Activated CD4-positive, alpha-beta T cell treated with anti-CD3 and anti-CD28 coated beads for 1 hour (primary cell): ENCODE results near the gene RILPL1.
"Not testable (repeated sequence)": the region's sequence is repeated elsewhere in the genome, so short reads cannot be mapped to it uniquely, and the experiment has no call there.

Experiments
- DNase-seq: peaks from one replicate; pipeline ENCODE4 v3.0.0-alpha.2; 2020

Gene RILPL1

GRCh38 chr12:123491481-123491880 is 42.0 kb downstream of the RILPL1 start:
- no peak for DNase-seq

GRCh38 chr12:123491056-123491455 is 42.5 kb downstream of the RILPL1 start:
- DNase-seq, result no peak

- DNase-seq, result no peak
Observed at GRCh38 chr12:123490089-123490488, 43.4 kb downstream of the RILPL1 start.

- no peak for DNase-seq
Observed at GRCh38 chr12:123489580-123489979, 43.9 kb downstream of the RILPL1 start.

- DNase-seq, result no peak
Observed at GRCh38 chr12:123488539-123489230, 44.8 kb downstream of the RILPL1 start.

GRCh38 chr12:123487428-123487827 is 46.1 kb downstream of the RILPL1 start:
- no peak for DNase-seq

GRCh38 chr12:123485756-123486155 is 47.8 kb downstream of the RILPL1 start:
- DNase-seq, result no peak

GRCh38 chr12:123483602-123484248 is 49.8 kb downstream of the RILPL1 start:
- DNase-seq, result no peak

GRCh38 chr12:123482876-123483275 is 50.6 kb downstream of the RILPL1 start:
- no peak for DNase-seq

- not testable (repeated sequence) for DNase-seq
Observed at GRCh38 chr12:123481251-123481650, 52.3 kb downstream of the RILPL1 start.

- no peak for DNase-seq
Observed at GRCh38 chr12:123479442-123480180, 53.9 kb downstream of the RILPL1 start.

GRCh38 chr12:123478762-123479161 is 54.8 kb downstream of the RILPL1 start:
- DNase-seq, result no peak

- DNase-seq, result no peak
Observed at GRCh38 chr12:123478069-123478468, 55.5 kb downstream of the RILPL1 start.

- no peak for DNase-seq
Observed at GRCh38 chr12:123475246-123475703, 58.2 kb downstream of the RILPL1 start.

- no peak for DNase-seq
Observed at GRCh38 chr12:123474485-123475245, 58.9 kb downstream of the RILPL1 start.

GRCh38 chr12:123472438-123472849 is 61.1 kb downstream of the RILPL1 start:
- DNase-seq, result no peak

GRCh38 chr12:123471374-123472068 is 62.0 kb downstream of the RILPL1 start:
- DNase-seq, result no peak

- no peak for DNase-seq
Observed at GRCh38 chr12:123469978-123470377, 63.5 kb downstream of the RILPL1 start.

GRCh38 chr12:123468786-123469185 is 64.7 kb downstream of the RILPL1 start:
- no peak for DNase-seq

GRCh38 chr12:123465084-123465483 is 68.4 kb downstream of the RILPL1 start:
- no peak for DNase-seq

GRCh38 chr12:123463174-123463573 is 70.3 kb downstream of the RILPL1 start:
- DNase-seq, result not testable (repeated sequence)
